ENCODE results near the gene TBC1D8. TPM values are rescaled to one million over a fixed set of nuclear protein-coding genes. Genes with fewer than 3 reads are reported as not detected.

TBC1D8 gene
- total and polyA plus RNA-seq, 2 donors (not counting 1 experiment from before 2014, with no cell fraction given): 1.7 to 15.7 TPM

DNA sequence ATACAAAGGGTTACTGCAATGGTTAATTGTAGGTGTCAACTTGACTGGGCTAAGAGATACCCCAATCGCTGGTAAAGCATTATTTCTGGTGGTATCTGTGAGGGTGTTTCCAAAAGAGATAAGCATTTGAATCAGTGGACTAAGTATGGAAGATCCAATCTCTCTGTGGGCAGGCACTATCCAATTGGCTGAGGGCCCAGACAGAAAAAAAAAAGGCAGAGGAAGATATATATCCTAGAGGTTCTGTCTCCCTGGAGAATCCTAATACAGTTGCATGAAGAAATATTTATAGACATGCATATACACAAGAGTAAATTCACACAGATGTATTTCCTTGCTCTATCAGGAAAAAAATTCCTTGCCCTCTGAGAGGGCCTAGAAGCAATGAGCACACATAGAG lies 43.9 kb downstream of the TBC1D8 start:
- Histone ChIP-seq H3K36me3 (replicated peaks in 1 of 2; ENCODE audit: control extremely low read depth in 1 of 2, control insufficient read depth in 1 of 2, extremely low read depth in 1 of 2, insufficient read depth in 2 of 2, low read length in 1 of 2) (no peaks in the 10 kb centered on the region), H3K27me3 (replicated peaks in 1 of 4; ENCODE audit: control extremely low read depth in 1 of 4, control insufficient read depth in 3 of 4, insufficient read depth in 4 of 4, low read length in 3 of 4) (no peaks in the 10 kb centered on the region), H3K9ac (ENCODE audit: low read length) (no peak overlapping the region), H3K4me1 (ENCODE audit: control insufficient read depth in 2 of 2, insufficient read depth in 2 of 2, low read length in 2 of 2) (no peaks in the 10 kb centered on the region), H3K79me2 (ENCODE audit: control insufficient read depth, insufficient read depth, low read length) (no peaks in the 10 kb centered on the region), H3K4me2 (replicated peaks; ENCODE audit: low read depth, low read length, poor library complexity, severe bottlenecking) (no peak overlapping the region), H3K9me3 (ENCODE audit: control extremely low read depth in 1 of 3, control insufficient read depth in 2 of 3, insufficient read depth in 1 of 3, low read length in 2 of 3) (peaks cover 3 to 6% (median 5%) of the 10 kb centered on the region in 3 donors), H3K4me3 (ENCODE audit: control extremely low read depth in 1 of 5, extremely low read depth in 1 of 5, insufficient read depth in 1 of 5, low read depth in 2 of 5, low read length in 4 of 5) (no peak overlapping the region), H2AFZ (ENCODE audit: insufficient read depth, low read depth, low read length, poor library complexity, severe bottlenecking) (no peak overlapping the region), H3K27ac (ENCODE audit: low read length in 2 of 2) (no peak overlapping the region), H4K20me1 (ENCODE audit: control insufficient read depth, insufficient read depth, low read length, poor library complexity, severe bottlenecking) (no peaks in the 10 kb centered on the region)
- no peak for ATAC-seq (ENCODE audit: low read depth)
- CTCF ChIA-PET: interaction anchor here (1.1 kb wide), 1 partner anchor 17 kb away, joined by 4 read pairs; no protein-coding TSS in a partner anchor
- POLR2A ChIA-PET: no interaction called here
- H3K4me3 Mint-ChIP-seq: no peak overlapping the region
- H3K27me3 Mint-ChIP-seq: peaks cover 5% of the 10 kb centered on the region
- no peak overlapping the region for H3K27ac Mint-ChIP-seq
- peaks cover 3% of the 10 kb centered on the region for H3K9me3 Mint-ChIP-seq (ENCODE audit: insufficient read depth)
- H3K4me1 Mint-ChIP-seq: no peaks in the 10 kb centered on the region
- no peak for DNase-seq
- 78% methylated on average over 1 of the region's 1 CpG for WGBS (ENCODE audit: insufficient coverage)
- intact Hi-C loops (cut with micrococcal nuclease): no loop called here
- TF ChIP-seq, protein P1, sequence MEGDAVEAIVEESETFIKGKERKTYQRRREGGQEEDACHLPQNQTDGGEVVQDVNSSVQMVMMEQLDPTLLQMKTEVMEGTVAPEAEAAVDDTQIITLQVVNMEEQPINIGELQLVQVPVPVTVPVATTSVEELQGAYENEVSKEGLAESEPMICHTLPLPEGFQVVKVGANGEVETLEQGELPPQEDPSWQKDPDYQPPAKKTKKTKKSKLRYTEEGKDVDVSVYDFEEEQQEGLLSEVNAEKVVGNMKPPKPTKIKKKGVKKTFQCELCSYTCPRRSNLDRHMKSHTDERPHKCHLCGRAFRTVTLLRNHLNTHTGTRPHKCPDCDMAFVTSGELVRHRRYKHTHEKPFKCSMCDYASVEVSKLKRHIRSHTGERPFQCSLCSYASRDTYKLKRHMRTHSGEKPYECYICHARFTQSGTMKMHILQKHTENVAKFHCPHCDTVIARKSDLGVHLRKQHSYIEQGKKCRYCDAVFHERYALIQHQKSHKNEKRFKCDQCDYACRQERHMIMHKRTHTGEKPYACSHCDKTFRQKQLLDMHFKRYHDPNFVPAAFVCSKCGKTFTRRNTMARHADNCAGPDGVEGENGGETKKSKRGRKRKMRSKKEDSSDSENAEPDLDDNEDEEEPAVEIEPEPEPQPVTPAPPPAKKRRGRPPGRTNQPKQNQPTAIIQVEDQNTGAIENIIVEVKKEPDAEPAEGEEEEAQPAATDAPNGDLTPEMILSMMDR (IDR thresholded peaks at IDR 0.05): no peak
- TF ChIP-seq EZH2 (IDR thresholded peaks at IDR 0.05; ENCODE audit: borderline replicate concordance, insufficient read depth, low read depth, low read length, poor library complexity, severe bottlenecking): no peak

- H4K20me1 ChIP-seq (ENCODE audit: control insufficient read depth, insufficient read depth, low read length, poor library complexity, severe bottlenecking): no peaks in the 10 kb centered on the region
- H3K27ac ChIP-seq (ENCODE audit: low read length in 2 of 2): no peak overlapping the region
- H3K79me2 ChIP-seq (ENCODE audit: control insufficient read depth, insufficient read depth, low read length): no peaks in the 10 kb centered on the region
- H3K4me2 ChIP-seq (replicated peaks; ENCODE audit: low read depth, low read length, poor library complexity, severe bottlenecking): no peak overlapping the region
- intact Hi-C loops (cut with micrococcal nuclease): no loop called here
- H3K4me1 Mint-ChIP-seq: no peaks in the 10 kb centered on the region
- H3K4me3 Mint-ChIP-seq: no peak overlapping the region
- DNase-seq (no peak), ATAC-seq (ENCODE audit: low read depth) (no peak)
- H3K36me3 ChIP-seq (replicated peaks in 1 of 2; ENCODE audit: control extremely low read depth in 1 of 2, control insufficient read depth in 1 of 2, extremely low read depth in 1 of 2, insufficient read depth in 2 of 2, low read length in 1 of 2): no peaks in the 10 kb centered on the region
- peaks cover 3 to 9% (median 7%) of the 10 kb centered on the region in 3 donors for H3K9me3 ChIP-seq (ENCODE audit: control extremely low read depth in 1 of 3, control insufficient read depth in 2 of 3, insufficient read depth in 1 of 3, low read length in 2 of 3)
- no peaks in the 10 kb centered on the region for H3K27me3 ChIP-seq (replicated peaks in 1 of 4; ENCODE audit: control extremely low read depth in 1 of 4, control insufficient read depth in 3 of 4, insufficient read depth in 4 of 4, low read length in 3 of 4)
- no peak overlapping the region for H2AFZ ChIP-seq (ENCODE audit: insufficient read depth, low read depth, low read length, poor library complexity, severe bottlenecking)
- no peak overlapping the region for H3K27ac Mint-ChIP-seq
- H3K4me3 ChIP-seq (ENCODE audit: control extremely low read depth in 1 of 5, extremely low read depth in 1 of 5, insufficient read depth in 1 of 5, low read depth in 2 of 5, low read length in 4 of 5): no peak overlapping the region
- H3K9me3 Mint-ChIP-seq (ENCODE audit: insufficient read depth): peaks cover 6% of the 10 kb centered on the region
- H3K27me3 Mint-ChIP-seq: peaks cover 5% of the 10 kb centered on the region
- WGBS (ENCODE audit: insufficient coverage): 83% methylated on average over 8 of the region's 12 CpGs
- no peak overlapping the region for H3K9ac ChIP-seq (ENCODE audit: low read length)
- ChIA-PET POLR2A (no interaction called here), CTCF (interaction anchor here (1.1 kb wide), 1 partner anchor 18 kb away, joined by 4 read pairs; no protein-coding TSS in a partner anchor)
- H3K4me1 ChIP-seq (ENCODE audit: control insufficient read depth in 2 of 2, insufficient read depth in 2 of 2, low read length in 2 of 2): no peaks in the 10 kb centered on the region
- TF ChIP-seq, protein P1 (IDR thresholded peaks at IDR 0.05): no peak
- no peak for TF ChIP-seq EZH2 (IDR thresholded peaks at IDR 0.05; ENCODE audit: borderline replicate concordance, insufficient read depth, low read depth, low read length, poor library complexity, severe bottlenecking)
These were observed 44.6 kb downstream of the TBC1D8 start for GRCh38 chr2:101106453-101107181.

Data from B cell (primary cell).